Cardiac fibroblast (primary cell): ENCODE results near the gene TMTC4.

Experiments used
- DNase-seq, 2 donors: peaks; one replicate each; pipeline versions ENCODE4 v3.0.0 to v3.0.0-alpha.2; 2010; ENCODE audit warnings: low read depth in 2 of 2
- H3K4me3 ChIP-seq, 2 donors: replicated peaks in 1 of 2; 1 replicate in 1 of 2; 2 replicates in 1 of 2; pipeline ENCODE4 v1.5.1; 2011; ENCODE audit warnings: low read depth in 2 of 2, low read length in 2 of 2, mild to moderate bottlenecking in 2 of 2, moderate library complexity in 1 of 2
- CTCF ChIP-seq: IDR thresholded peaks from one replicate; pipeline ENCODE4 v1.5.1; 2011; ENCODE audit warnings: low read depth, mild to moderate bottlenecking, low read length, inconsistent platforms

Gene TMTC4

DNA sequence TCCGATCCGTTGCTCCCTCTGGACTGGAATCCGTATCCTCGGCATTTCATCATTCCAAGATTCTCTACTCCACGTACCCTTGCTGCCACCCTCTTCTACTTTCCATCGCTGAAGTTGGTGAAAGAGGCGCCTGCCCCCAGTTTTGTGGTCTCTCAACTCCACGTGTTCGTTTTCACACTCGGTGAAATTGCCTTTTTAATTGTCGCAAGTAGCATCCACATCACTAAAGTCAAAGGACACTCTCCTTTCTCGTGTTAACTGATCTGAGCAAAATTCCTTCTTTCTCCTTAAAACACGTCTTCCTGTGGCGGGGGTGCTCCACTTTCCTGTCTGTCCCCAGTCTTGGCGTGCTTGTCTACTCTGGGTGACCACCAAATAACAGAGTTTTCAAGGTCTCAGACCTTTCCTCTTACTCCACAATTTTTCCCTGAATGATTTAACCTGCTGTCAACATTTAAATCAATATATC, 1.1 kb upstream of the TMTC4 start:
- no peak for DNase-seq
- TF ChIP-seq CTCF = no peak
- H3K4me3 ChIP-seq = peak overlapping the region; percentile 68 to 83

- TF ChIP-seq CTCF = peak; percentile 27
- peak; percentile 97 to 99 for DNase-seq
- H3K4me3 ChIP-seq = peak overlapping the region; percentile 68 to 83
These were observed 471 bp upstream of the TMTC4 start for GRCh38 chr13:100674872-100675660.

DNA sequence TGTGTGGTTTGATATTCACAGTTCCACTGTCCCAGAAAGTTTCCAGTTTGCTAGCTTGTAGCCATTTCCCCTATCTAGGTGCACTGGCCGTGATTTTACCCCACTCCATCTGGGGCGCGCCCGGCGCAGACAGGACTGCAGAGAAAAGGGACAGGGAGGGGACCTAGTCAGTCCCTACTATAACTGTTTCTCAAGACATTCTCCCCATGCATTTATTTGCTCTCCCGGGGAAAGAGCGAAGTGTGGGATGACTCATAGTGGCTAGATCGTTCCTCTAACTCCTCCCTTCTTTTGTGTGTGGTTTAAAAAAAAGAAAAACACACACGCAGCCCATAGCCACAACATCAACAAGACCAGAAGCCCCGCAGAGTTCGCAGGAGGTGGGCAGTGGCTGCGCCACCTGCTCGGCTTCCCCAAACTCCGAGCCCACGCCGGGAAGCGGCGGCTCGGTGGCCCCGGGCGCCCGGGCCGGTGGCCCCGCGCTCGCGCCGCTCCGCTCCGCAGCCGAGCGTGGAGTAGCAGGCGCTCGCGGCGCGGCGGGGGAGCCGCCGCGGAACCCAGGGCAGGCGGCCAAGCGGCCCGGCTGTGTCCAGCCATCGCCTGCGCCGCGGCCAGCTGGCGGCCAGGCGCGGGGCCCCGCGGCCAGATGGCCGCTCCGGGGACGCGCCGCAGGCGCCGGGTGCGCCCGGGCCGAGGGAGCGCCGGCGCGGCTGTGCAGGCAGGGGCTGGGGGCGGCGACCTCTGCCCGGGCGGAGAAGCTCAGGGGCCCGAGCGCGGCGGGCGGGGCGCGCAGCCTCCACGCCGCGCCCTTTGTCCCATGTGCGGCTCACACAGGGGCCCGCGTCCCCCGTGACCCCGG, 653 bp downstream of the TMTC4 start:
- peak; percentile 86 to 92 for DNase-seq
- no peak for TF ChIP-seq CTCF
- peak overlapping the region; percentile 55 to 83 for H3K4me3 ChIP-seq

- peak overlapping the region; percentile 55 to 83 for H3K4me3 ChIP-seq
- TF ChIP-seq CTCF = no peak
- no peak for DNase-seq
These were observed 1.3 kb downstream of the TMTC4 start for GRCh38 chr13:100673376-100673712.

DNA sequence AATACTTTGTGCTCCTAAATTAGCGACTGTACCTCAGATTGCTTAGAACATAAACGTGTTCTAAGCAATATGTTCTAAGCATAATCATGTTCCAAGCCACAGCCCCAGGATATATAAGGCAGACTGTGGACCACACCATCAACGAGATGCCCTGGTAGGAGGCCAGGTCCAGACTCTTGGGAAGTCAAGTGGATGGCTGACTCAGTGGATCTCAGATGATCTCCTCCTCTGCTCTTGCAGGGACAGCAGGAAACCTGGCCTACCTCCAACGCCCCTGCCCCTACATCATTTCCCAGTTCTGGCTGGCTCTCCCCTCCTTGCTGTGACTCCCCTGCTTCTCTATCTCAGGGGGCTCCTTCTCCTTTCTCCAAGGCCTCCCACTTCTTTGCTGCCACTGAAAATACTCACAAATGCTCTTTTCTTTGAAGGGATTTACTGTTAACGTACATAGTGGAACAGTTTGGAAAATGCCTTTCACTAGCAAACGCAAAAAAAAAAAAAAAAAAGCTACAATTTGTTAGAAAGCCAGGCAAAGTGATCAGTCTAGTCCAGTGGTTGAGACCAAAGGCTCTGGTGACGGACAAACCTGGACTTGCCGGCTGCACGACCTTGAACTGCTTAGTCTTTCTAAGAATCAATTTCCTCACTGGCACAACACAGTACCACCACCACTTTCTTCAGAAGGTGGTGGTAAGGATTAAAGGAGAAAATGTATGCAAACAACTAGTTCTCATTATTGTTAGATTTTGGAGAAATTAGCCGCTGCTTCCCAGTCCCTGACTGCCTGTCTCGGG, 3.0 kb downstream of the TMTC4 start:
- no peak for DNase-seq
- TF ChIP-seq CTCF = no peak

DNA sequence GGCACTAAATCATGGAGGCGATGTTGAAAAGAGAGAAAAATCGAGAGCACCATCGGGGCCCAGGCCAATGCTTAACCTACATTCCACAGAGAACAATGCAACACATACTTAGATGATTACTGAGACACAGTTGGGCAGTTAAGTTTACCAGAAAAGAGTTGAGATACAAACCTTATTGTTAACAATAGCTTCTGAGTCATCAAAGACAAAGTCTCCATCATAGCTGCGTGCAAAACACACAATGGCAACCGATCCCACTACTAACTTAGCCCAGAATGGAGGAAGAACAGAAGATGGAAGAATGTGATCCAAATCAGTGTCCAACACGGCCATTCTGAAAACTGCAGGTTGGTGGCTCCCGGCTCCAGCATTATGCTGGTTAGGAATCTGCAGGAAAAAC, 6.2 kb downstream of the TMTC4 start:
- no peak overlapping the region for H3K4me3 ChIP-seq
- TF ChIP-seq CTCF = no peak
- DNase-seq = peak; percentile 50 to 90

More for the DNA sequence above, 3.0 kb downstream of the TMTC4 start:
- H3K4me3 ChIP-seq = no peak overlapping the region
